Suppressor macrophage treated with lipopolysaccharide for 4 hours (primary cell): ENCODE results near the gene INPP5K.
"Not testable (repeated sequence)": the region's sequence is repeated elsewhere in the genome, so short reads cannot be mapped to it uniquely, and the experiment has no call there.

ENCODE experiments used
- DNase-seq: peaks from one replicate; pipeline ENCODE4 v3.0.0-alpha.2; 2020

Gene INPP5K

DNA sequence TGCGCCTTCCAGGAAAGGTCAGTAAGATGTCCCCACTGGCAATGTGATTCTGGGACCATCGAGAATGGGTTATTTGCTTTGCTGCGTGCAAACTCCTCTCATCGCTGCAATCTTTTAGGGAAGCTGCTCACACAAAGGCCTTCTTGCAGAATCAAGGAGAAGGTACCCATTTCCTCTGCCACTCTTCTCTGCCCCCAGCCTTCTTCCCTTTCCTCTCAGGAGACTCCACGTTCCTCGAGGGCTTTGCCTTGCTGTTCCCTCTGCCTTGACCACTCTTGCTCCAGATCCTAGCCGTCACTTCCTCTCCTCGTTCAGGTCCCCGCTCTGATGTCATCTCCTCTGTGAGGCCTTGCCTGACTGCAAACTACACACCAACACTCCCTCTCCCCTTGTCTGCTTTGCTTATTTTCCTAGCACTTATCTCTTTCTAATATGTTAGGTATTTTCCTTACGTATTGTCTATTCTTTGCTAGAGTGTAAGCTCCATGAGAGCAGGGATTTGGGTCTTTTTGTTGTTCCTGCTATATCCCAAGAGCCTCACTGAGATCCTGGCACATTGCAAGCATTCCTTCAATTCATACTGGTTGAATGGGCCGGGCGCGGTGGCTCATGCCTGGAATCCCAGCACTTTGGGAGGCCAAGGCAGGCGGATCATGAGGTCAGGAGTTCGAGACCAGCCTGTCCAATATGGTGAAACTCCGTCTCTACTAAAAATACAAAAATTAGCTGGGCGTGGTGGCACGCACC, 55.0 kb downstream of the INPP5K start:
- peak; percentile 80 for DNase-seq

GRCh38 chr17:1460233-1460632, 56.2 kb downstream of the INPP5K start:
- no peak for DNase-seq

GRCh38 chr17:1455797-1456599, 60.4 kb downstream of the INPP5K start, which contains the start of gene CRK:
TSS of gene CRK (minus strand) at chr17:1456232. CDS start at chr17:1456117, 115 bp downstream.
- peak; percentile 100 for DNase-seq

DNA sequence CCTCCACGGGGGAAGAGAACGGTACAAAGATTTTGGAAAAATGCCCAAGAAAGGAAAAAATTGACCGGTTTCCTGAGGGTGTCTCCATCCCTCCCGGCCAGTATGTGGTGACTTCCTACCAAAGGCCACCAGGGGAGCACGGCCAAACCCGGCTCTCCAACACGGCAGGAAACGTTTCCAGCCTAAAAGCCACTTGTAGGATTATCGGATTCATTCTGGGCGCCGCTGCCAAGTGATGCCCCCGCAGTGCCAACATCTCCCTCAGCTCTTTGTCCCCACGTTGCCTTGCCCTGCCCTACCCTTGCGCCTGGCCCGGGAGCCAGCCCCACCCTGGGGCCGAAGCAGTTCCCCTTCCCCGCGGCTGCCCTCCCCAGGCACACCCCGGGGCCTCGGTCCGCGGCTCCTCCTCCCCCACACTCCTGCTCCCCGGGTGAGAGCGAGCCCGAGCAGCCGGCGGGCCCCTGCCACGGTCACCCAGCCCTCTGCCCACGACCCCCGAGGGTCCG, 61.1 kb downstream of the INPP5K start:
- DNase-seq: peak; percentile 72

DNA sequence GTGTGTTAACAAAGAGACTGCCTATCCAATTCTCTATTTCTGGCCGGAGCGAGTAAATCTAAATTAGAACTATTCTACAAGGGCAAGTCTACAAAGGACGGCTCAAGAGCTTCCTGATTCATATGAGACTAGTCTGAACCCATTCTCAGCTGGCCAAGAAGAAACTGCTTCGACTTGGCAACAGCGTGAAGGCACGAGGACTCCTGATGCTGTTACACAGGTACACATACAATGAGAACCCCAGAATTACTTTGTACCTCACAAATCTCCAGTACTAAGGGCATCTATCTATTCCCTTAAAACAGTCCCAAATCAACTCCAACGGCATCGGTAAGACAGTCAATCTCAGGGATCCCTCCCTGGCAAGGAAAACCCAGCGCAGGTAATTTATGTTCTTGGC, 61.9 kb downstream of the INPP5K start:
- DNase-seq: no peak

GRCh38 chr17:1453694-1454093, 62.7 kb downstream of the INPP5K start:
- DNase-seq: not testable (repeated sequence)

GRCh38 chr17:1452836-1453235, 63.6 kb downstream of the INPP5K start:
- no peak for DNase-seq

GRCh38 chr17:1450261-1450660, 66.2 kb downstream of the INPP5K start:
- not testable (repeated sequence) for DNase-seq

GRCh38 chr17:1449412-1449967, 66.9 kb downstream of the INPP5K start:
- no peak for DNase-seq

GRCh38 chr17:1447052-1447451, 69.4 kb downstream of the INPP5K start:
- no peak for DNase-seq

DNA sequence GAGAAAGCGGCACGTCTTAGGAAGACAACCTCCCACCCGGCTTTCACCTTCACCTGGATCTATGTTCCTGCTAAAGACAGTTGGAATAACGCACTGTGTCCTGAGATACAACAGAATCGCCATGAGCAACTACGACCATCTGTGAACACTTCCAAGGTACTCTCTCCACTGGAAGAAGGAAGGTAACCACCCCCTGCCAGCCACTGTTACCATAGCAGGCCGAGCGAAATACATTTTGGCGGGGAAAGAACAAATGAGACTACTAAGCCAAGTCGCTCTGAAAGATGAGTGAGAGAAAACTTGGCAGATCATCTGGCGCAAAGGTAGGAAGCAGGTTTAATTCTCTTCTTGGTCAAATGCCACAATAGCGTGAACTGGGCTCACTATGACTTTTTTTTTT, 70.2 kb downstream of the INPP5K start:
- DNase-seq: no peak

DNA sequence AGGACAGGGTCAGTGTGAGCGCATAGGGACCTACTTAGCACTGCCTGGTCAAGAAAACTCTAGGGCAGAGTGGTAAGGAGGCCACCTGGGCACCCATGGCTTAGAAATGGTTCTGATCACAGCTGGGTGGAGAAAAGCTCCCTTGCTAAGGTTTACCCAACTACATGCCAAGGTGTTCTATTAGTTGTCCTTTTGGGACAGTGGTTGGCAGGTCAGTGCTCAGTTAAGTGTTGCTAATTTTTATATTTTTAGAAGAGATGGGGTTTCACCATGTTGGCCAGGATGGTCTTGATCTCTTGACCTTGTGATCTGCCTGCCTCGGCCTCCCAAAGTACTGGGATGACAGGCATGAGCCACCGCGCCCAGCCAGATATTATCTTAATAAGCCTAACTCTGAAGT, 70.7 kb downstream of the INPP5K start:
- not testable (repeated sequence) for DNase-seq
